ENCODE data around the gene LAMA4. TPM values are rescaled to one million over a fixed set of nuclear protein-coding genes. Genes with fewer than 3 reads are reported as not detected.

LAMA4 gene
- total RNA-seq, 1 experiment from 2014 or later, result not detected

DNA sequence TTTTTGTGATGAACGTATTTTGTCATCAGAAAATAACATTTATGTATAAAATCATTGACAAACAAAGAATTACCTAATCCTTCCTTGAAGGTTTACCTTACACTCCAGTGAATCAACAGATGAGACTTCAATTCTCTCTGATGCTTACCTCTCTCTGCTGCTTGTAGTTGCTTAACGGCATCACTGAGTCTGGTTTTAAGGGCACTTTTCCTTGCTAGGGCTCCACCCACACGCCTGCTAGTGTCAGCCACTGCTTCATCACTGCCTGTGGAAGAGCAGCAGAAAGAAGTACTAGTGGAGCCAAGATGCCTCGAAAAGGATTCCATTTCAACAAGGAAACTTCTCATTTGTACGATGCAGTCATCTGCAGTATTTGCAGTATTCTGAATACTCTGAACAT is 104.0 kb downstream of the LAMA4 start:
- Histone ChIP-seq H3K36me3 (ENCODE audit: control insufficient read depth, insufficient read depth, low read length) (no peaks in the 10 kb centered on the region), H3K9me3 (no peaks in the 10 kb centered on the region), H3K27me3 (replicated peaks; ENCODE audit: control insufficient read depth, insufficient read depth, low read length) (no peaks in the 10 kb centered on the region), H3K4me1 (no peaks in the 10 kb centered on the region), H3K4me3 (ENCODE audit: low read depth, low read length) (no peak overlapping the region)
- BruUV-seq (replicated peaks), result no TSS peak
- H3K27ac Mint-ChIP-seq (ENCODE audit: unreplicated experiment), result no peak overlapping the region
- no peaks in the 10 kb centered on the region for H3K36me3 Mint-ChIP-seq (ENCODE audit: insufficient read depth, unreplicated experiment)
- intact Hi-C loops (cut with micrococcal nuclease; ENCODE audit: unreplicated experiment), result no loop called here
- POLR2A ChIA-PET, result no interaction called here
- no peak for DNase-seq
- TF ChIP-seq, protein P1, sequence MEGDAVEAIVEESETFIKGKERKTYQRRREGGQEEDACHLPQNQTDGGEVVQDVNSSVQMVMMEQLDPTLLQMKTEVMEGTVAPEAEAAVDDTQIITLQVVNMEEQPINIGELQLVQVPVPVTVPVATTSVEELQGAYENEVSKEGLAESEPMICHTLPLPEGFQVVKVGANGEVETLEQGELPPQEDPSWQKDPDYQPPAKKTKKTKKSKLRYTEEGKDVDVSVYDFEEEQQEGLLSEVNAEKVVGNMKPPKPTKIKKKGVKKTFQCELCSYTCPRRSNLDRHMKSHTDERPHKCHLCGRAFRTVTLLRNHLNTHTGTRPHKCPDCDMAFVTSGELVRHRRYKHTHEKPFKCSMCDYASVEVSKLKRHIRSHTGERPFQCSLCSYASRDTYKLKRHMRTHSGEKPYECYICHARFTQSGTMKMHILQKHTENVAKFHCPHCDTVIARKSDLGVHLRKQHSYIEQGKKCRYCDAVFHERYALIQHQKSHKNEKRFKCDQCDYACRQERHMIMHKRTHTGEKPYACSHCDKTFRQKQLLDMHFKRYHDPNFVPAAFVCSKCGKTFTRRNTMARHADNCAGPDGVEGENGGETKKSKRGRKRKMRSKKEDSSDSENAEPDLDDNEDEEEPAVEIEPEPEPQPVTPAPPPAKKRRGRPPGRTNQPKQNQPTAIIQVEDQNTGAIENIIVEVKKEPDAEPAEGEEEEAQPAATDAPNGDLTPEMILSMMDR (IDR thresholded peaks at IDR 0.05; ENCODE audit: insufficient read depth in 1 of 2, low read depth in 1 of 2, low read length in 1 of 2, severe bottlenecking in 1 of 2, unreplicated experiment in 1 of 2), result no peak
- CTCF ChIA-PET, result no interaction called here
- no peaks in the 10 kb centered on the region for H3K4me1 Mint-ChIP-seq (ENCODE audit: low read depth, unreplicated experiment)
- H3K4me3 Mint-ChIP-seq (ENCODE audit: unreplicated experiment), result no peak overlapping the region
- H3K9me3 Mint-ChIP-seq (ENCODE audit: unreplicated experiment), result no peaks in the 10 kb centered on the region
- peaks cover 6% of the 10 kb centered on the region for H3K27me3 Mint-ChIP-seq (ENCODE audit: insufficient read depth, unreplicated experiment)

DNA sequence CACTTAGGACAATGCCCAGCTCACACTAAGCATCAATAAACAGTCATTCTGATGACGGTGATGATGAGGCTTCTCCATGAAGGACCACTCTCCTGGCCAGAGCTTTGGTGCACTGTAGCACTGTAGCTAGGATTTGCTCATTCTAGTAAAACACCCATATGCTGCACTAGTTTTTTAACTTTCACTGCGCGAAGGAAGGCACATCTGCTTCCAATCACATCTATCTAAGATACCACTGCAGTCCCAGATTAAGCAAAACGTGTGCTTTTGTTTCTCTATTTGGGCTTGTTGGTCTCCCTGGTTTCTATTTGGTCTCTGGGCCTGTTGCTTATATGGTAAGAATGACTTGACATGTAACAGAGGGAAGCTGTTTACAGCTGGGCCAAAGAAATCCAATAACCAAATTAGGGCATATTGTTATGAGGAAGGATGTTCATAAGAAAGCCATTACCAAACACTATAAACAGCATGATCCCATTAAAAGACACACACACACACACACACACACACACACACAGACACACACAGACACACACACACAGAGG is 104.6 kb downstream of the LAMA4 start:
- intact Hi-C loops (cut with micrococcal nuclease; ENCODE audit: unreplicated experiment), result no loop called here
- no TSS peak for BruUV-seq (replicated peaks)
- Histone ChIP-seq H3K4me1 (no peaks in the 10 kb centered on the region), H3K9me3 (no peaks in the 10 kb centered on the region), H3K4me3 (ENCODE audit: low read depth, low read length) (no peak overlapping the region), H3K27me3 (replicated peaks; ENCODE audit: control insufficient read depth, insufficient read depth, low read length) (no peaks in the 10 kb centered on the region), H3K36me3 (ENCODE audit: control insufficient read depth, insufficient read depth, low read length) (no peaks in the 10 kb centered on the region)
- ChIA-PET POLR2A (no interaction called here), CTCF (no interaction called here)
- no peak overlapping the region for H3K4me3 Mint-ChIP-seq (ENCODE audit: unreplicated experiment)
- DNase-seq, result no peak
- H3K27me3 Mint-ChIP-seq (ENCODE audit: insufficient read depth, unreplicated experiment), result peaks cover 6% of the 10 kb centered on the region
- no peaks in the 10 kb centered on the region for H3K4me1 Mint-ChIP-seq (ENCODE audit: low read depth, unreplicated experiment)
- H3K27ac Mint-ChIP-seq (ENCODE audit: unreplicated experiment), result no peak overlapping the region
- no peaks in the 10 kb centered on the region for H3K36me3 Mint-ChIP-seq (ENCODE audit: insufficient read depth, unreplicated experiment)
- TF ChIP-seq, protein P1 (IDR thresholded peaks at IDR 0.05; ENCODE audit: insufficient read depth in 1 of 2, low read depth in 1 of 2, low read length in 1 of 2, severe bottlenecking in 1 of 2, unreplicated experiment in 1 of 2), result no peak
- H3K9me3 Mint-ChIP-seq (ENCODE audit: unreplicated experiment), result no peaks in the 10 kb centered on the region

DNA sequence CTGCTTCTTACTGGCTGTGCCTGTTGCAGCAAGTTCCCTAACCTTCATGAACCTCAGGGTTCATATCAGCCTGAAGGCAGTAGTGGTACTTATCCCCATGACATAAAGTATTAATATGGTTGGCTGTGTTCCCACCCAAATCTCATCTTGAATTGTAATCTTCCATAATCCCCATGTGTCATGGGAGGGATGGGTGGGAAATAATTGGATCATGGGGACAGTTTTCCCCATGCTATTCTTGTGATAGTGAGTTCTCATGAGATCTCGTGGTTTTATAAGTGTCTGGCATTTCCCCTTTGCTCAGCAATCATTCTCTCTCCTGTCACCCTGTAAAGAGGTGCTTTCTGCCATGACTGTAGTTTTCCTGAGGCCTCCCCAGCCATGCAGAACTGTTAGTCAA is 105.1 kb downstream of the LAMA4 start:
- POLR2A ChIA-PET, result no interaction called here
- TF ChIP-seq, protein P1 (IDR thresholded peaks at IDR 0.05; ENCODE audit: insufficient read depth in 1 of 2, low read depth in 1 of 2, low read length in 1 of 2, severe bottlenecking in 1 of 2, unreplicated experiment in 1 of 2), result no peak
- Mint-ChIP-seq H3K9me3 (ENCODE audit: unreplicated experiment) (no peaks in the 10 kb centered on the region), H3K4me3 (ENCODE audit: unreplicated experiment) (no peak overlapping the region), H3K27ac (ENCODE audit: unreplicated experiment) (no peak overlapping the region), H3K4me1 (ENCODE audit: low read depth, unreplicated experiment) (no peaks in the 10 kb centered on the region), H3K27me3 (ENCODE audit: insufficient read depth, unreplicated experiment) (peaks cover 6% of the 10 kb centered on the region), H3K36me3 (ENCODE audit: insufficient read depth, unreplicated experiment) (no peaks in the 10 kb centered on the region)
- CTCF ChIA-PET, result no interaction called here
- Histone ChIP-seq H3K36me3 (ENCODE audit: control insufficient read depth, insufficient read depth, low read length) (no peaks in the 10 kb centered on the region), H3K9me3 (no peaks in the 10 kb centered on the region), H3K4me3 (ENCODE audit: low read depth, low read length) (no peak overlapping the region), H3K4me1 (no peaks in the 10 kb centered on the region), H3K27me3 (replicated peaks; ENCODE audit: control insufficient read depth, insufficient read depth, low read length) (no peaks in the 10 kb centered on the region)
- DNase-seq, result no peak
- intact Hi-C loops (cut with micrococcal nuclease; ENCODE audit: unreplicated experiment), result no loop called here
- BruUV-seq (replicated peaks), result no TSS peak

Measured in Caco-2 (cell line).